Endodermal cell (in vitro differentiated cells): ENCODE measurements around the gene ADTRP. TPM values are rescaled to one million over a fixed set of nuclear protein-coding genes. Genes with fewer than 3 reads are reported as not detected.

Experiments used
- DNase-seq: peaks from one replicate; pipeline ENCODE4 v3.0.0-alpha.2; 2017
- H3K27ac ChIP-seq: 2 replicates; pipeline ENCODE4 v1.5.1; 2013; ENCODE audit warnings: mild to moderate bottlenecking, low read depth, low read length, moderate library complexity
- H3K27me3 ChIP-seq: 2 replicates; pipeline ENCODE4 v1.6.1; 2013; ENCODE audit warnings: mild to moderate bottlenecking, low read length, moderate library complexity; ENCODE audit not compliant: insufficient read depth, control insufficient read depth, poor library complexity, severe bottlenecking
- H3K36me3 ChIP-seq: 2 replicates; pipeline ENCODE4 v1.7.0; 2013; ENCODE audit warnings: mild to moderate bottlenecking, low read length, moderate library complexity; ENCODE audit not compliant: control insufficient read depth, insufficient read depth
- H3K4me1 ChIP-seq: one replicate; pipeline ENCODE4 v1.7.0; 2013; ENCODE audit warnings: low read length; ENCODE audit not compliant: control insufficient read depth, insufficient read depth
- H3K4me3 ChIP-seq: 2 replicates; pipeline ENCODE4 v1.5.1; 2013; ENCODE audit warnings: mild to moderate bottlenecking, low read length, moderate library complexity
- H3K9ac ChIP-seq: 2 replicates; pipeline ENCODE4 v1.6.1; 2013; ENCODE audit warnings: mild to moderate bottlenecking, low read length, moderate library complexity; ENCODE audit not compliant: poor library complexity, severe bottlenecking; ENCODE audit errors: extremely low read depth
- H3K9me3 ChIP-seq: 2 replicates; pipeline ENCODE4 v1.6.1; 2013; ENCODE audit warnings: mild to moderate bottlenecking, low read length, moderate library complexity; ENCODE audit not compliant: control insufficient read depth
- H3K27ac Mint-ChIP-seq: 2 replicates; pipeline ENCODE4 v1.8.0; 2020; ENCODE audit warnings: mixed read lengths
- H3K27me3 Mint-ChIP-seq: 2 replicates; pipeline ENCODE4 v1.8.0; 2021; ENCODE audit warnings: mild to moderate bottlenecking, mixed read lengths; ENCODE audit not compliant: insufficient read depth
- H3K36me3 Mint-ChIP-seq: 2 replicates; pipeline ENCODE4 v1.8.0; 2020; ENCODE audit warnings: low read depth, mixed read lengths
- H3K4me1 Mint-ChIP-seq: 2 replicates; pipeline ENCODE4 v1.8.0; 2020; ENCODE audit warnings: mixed read lengths
- H3K4me3 Mint-ChIP-seq: 2 replicates; pipeline ENCODE4 v1.8.0; 2020; ENCODE audit warnings: mild to moderate bottlenecking, moderate library complexity, mixed read lengths
- H3K9me3 Mint-ChIP-seq: 2 replicates; pipeline ENCODE4 v1.8.0; 2020; ENCODE audit warnings: mild to moderate bottlenecking, mixed read lengths
- CTCF ChIP-seq: fragments of 200-600 bp; sonication (generic); conservative IDR thresholded peaks from 2 replicates; pipeline ENCODE4 v1.5.0; 2021; ENCODE audit warnings: antibody characterized with exemption, mild to moderate bottlenecking
- WGBS, 2 experiments: methylation state at CpG; one replicate each; pipeline versions ENCODE4 v1.1.5 to v1.1.7; 2013; ENCODE audit warnings: missing lambda C conversion rate in 2 of 2, mixed read lengths in 1 of 2; ENCODE audit not compliant: insufficient coverage in 1 of 2, insufficient read length in 1 of 2; 5-methylcytosine and 5-hydroxymethylcytosine counted together
- total RNA-seq, 2 donors: library from RNA; stranded (reverse); fragmentation: NEBNext Ultra II Directional in 1 of 2; extraction: Animal tissue kit (Norgen Biotek cat#: 25700) in 1 of 2; gene quantifications; 2 replicates in 1 of 2; 3 replicates in 1 of 2; pipeline ENCODE4 v1.2.1, GENCODE V29; 2021

ADTRP gene
- total RNA-seq, 2 donors from 2014 or later = 0.20 to 0.29 TPM

DNA sequence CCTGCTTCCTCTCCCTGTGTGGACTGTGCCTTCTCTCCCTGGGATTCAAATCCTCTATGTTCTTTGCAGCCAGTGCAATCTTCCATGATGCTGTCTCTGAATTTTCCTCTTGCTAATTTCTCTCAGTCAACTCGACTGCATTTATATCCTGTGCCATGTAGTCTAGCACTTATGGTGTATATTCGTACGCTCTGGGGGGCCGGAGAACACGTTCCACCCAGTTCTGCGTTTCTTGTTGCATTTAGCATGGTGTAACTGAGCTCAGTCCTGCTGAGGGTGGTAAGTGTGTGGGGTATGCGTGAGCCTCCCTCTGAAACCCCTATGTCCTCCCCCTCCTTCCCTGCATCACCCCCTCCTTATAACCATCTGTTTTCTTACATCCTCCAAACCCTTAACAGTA is 42.0 kb downstream of the ADTRP start:
- H3K9ac ChIP-seq = no peak overlapping the region
- Mint-ChIP-seq H3K9me3 (no peaks in the 10 kb centered on the region), H3K4me1 (peaks cover 11% of the 10 kb centered on the region), H3K36me3 (no peaks in the 10 kb centered on the region), H3K27me3 (peaks cover 14% of the 10 kb centered on the region), H3K4me3 (no peak overlapping the region), H3K27ac (no peak overlapping the region)
- H3K36me3 ChIP-seq = no peaks in the 10 kb centered on the region
- peaks cover 11% of the 10 kb centered on the region for H3K27me3 ChIP-seq
- H3K4me1 ChIP-seq = peaks cover 2% of the 10 kb centered on the region
- H3K9me3 ChIP-seq = no peaks in the 10 kb centered on the region
- no peak for TF ChIP-seq CTCF
- 94 to 95% methylated on average over 2 to 6 of the region's 7 CpGs for WGBS, 2 experiments
- H3K4me3 ChIP-seq = no peak overlapping the region
- DNase-seq = no peak
- H3K27ac ChIP-seq = no peak overlapping the region

DNA sequence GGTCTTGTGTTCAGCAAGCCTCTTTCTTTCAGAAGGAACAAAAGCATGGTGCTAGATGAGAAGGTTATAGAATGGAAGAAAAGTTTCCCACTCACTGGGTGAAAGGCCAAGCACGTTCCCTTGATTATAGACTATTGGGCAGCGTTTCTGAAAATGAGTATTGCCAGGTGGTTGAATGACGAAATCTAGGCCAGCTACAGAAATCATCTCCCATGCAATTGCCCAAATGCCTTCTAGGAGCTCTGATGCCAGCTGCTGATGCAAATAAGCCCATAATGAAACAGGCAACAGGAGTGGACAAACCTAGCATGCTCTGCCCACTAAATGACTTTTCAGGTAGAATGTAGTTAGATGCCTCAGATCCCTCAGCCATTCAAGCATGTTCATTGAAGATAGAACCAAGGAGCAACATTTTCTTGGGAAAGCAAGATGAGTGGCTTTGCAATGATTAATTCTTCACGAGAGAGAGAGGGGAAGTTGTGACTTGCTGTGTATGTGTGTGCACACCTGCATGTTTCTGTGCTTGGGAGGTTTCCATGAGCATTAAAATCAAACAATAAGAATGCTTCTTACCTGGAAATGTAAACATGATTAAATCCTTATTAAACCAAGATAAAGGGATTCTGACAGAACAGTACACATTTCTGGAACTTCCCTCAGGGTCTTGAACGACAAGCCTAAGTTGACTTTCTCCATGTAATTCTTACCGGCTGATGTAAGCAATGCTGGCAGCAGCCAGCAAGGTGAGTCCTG is 43.6 kb downstream of the ADTRP start:
- H3K27ac ChIP-seq = no peak overlapping the region
- no peaks in the 10 kb centered on the region for H3K36me3 Mint-ChIP-seq
- no peak for DNase-seq
- no peak for TF ChIP-seq CTCF
- peaks cover 10% of the 10 kb centered on the region for H3K4me1 Mint-ChIP-seq
- no peaks in the 10 kb centered on the region for H3K9me3 Mint-ChIP-seq
- peaks cover 14% of the 10 kb centered on the region for H3K27me3 Mint-ChIP-seq
- no peaks in the 10 kb centered on the region for H3K36me3 ChIP-seq
- H3K27me3 ChIP-seq = no peaks in the 10 kb centered on the region
- H3K9ac ChIP-seq = no peak overlapping the region
- WGBS, 2 experiments = 93 to 100% methylated on average over 2 to 6 of the region's 6 CpGs
- peaks cover 2% of the 10 kb centered on the region for H3K4me1 ChIP-seq
- H3K4me3 Mint-ChIP-seq = no peak overlapping the region
- no peak overlapping the region for H3K4me3 ChIP-seq
- no peak overlapping the region for H3K27ac Mint-ChIP-seq
- no peaks in the 10 kb centered on the region for H3K9me3 ChIP-seq

DNA sequence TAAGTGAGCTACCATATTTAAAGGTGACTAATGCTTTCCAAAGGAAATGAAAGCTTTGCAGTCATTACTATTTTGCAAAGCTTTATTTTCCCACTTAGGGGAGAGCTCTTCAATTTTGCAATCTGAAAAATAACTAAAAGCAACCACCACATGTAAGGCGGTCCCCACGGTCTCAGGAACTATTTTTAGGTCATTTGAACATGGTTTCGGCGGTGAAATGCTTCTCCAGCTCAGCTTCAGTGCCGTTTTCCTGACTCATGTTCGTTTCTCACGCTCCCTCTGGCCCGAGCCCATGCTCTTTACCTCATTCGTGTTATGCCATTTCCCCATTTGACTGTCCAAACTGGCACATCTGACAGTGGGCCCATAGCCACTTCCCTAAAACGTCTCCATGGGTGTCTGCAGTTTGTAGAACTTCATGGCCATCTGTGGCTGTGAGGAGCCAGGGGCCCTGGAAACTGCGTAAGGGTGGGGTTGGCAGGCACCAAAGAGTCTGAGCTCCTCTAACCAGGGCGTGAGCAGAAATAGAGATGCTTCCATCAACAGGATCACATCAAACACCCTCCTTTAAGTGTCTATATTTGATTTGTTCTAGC is 46.5 kb downstream of the ADTRP start:
- peaks cover 5% of the 10 kb centered on the region for H3K4me1 ChIP-seq
- DNase-seq = no peak
- no peak overlapping the region for H3K4me3 Mint-ChIP-seq
- H3K9me3 Mint-ChIP-seq = no peaks in the 10 kb centered on the region
- no peaks in the 10 kb centered on the region for H3K9me3 ChIP-seq
- no peak overlapping the region for H3K27ac Mint-ChIP-seq
- TF ChIP-seq CTCF = no peak
- no peaks in the 10 kb centered on the region for H3K36me3 Mint-ChIP-seq
- no peak overlapping the region for H3K27ac ChIP-seq
- no peaks in the 10 kb centered on the region for H3K27me3 ChIP-seq
- 93 to 94% methylated on average over 11 to 12 of the region's 12 CpGs for WGBS, 2 experiments
- peaks cover 17% of the 10 kb centered on the region for H3K4me1 Mint-ChIP-seq
- no peak overlapping the region for H3K4me3 ChIP-seq
- H3K27me3 Mint-ChIP-seq = peaks cover 10% of the 10 kb centered on the region
- no peaks in the 10 kb centered on the region for H3K36me3 ChIP-seq
- H3K9ac ChIP-seq = no peak overlapping the region
